Measurements from ENCODE around the gene CFB. TPM values are rescaled to one million over a fixed set of nuclear protein-coding genes. Genes with fewer than 3 reads are reported as not detected.
A peak's percentile ranks its signal among the peaks of the same experiment; 100 is the strongest.

Gene CFB
- total and polyA plus RNA-seq, 9 of the 15 experiments (the other 6 are each of a cell fraction or from before 2014, with no cell fraction given) = 0.08 to 0.91 (median 0.22) TPM; not detected in 4

DNA sequence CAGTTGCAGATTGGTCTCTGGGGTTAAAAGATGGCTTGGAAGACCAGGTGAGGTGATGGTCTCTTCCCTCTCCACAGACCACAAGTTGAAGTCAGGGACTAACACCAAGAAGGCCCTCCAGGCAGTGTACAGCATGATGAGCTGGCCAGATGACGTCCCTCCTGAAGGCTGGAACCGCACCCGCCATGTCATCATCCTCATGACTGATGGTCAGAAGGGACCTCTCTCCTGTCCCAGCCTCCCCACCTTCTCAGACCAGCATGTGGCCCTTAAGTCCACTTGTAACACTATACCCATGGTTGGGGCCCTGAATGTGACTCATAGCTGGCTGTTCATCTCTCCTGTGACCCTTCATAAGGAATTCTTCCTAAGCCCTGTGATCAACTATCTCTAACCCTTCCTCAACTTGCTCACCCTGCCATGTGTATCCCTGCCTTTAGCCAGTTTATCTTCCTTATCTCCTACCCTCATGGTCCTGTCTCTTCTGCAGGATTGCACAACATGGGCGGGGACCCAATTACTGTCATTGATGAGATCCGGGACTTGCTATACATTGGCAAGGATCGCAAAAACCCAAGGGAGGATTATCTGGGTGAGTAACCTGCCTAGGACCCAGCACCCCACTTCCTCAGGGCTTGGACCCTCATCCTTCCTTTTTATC lies 3.0 kb downstream of the CFB start (continued):
- TF ChIP-seq PCBP1 (IDR thresholded peaks at IDR 0.05; ENCODE audit: low read depth, low read length, poor library complexity, severe bottlenecking) (no peak), ZNF445 (CRISPR knock-in tag; IDR thresholded peaks at IDR 0.05; ENCODE audit: low read depth) (no peak), GABPA (tag; conservative IDR thresholded peaks at IDR 0.05; ENCODE audit: low read depth) (no peak), ZNF212 (CRISPR knock-in tag; IDR thresholded peaks at IDR 0.05) (no peak), SNRNP70 (optimal IDR thresholded peaks at IDR 0.05; ENCODE audit: low read depth, low read length) (no peak), ZNF707 (CRISPR knock-in tag; conservative IDR thresholded peaks at IDR 0.05) (no peak), SMAD1 (IDR thresholded peaks at IDR 0.05; ENCODE audit: low read depth, low read length, partially characterized antibody) (no peak), TBP (optimal IDR thresholded peaks at IDR 0.05; ENCODE audit: low read depth, low read length) (no peak), ZNF253 (CRISPR knock-in tag; conservative IDR thresholded peaks at IDR 0.05) (no peak), ZNF134 (CRISPR knock-in tag; conservative IDR thresholded peaks at IDR 0.05) (no peak), POLR3A (IDR thresholded peaks at IDR 0.05; ENCODE audit: borderline replicate concordance, extremely low read depth, insufficient read depth, insufficient read length) (no peak), RB1 (IDR thresholded peaks at IDR 0.05; ENCODE audit: low read depth) (0 out of 2 replicates have a peak, but pooled peaks have one; percentile 5), HNRNPL (IDR thresholded peaks at IDR 0.05; ENCODE audit: low read depth, low read length) (no peak), CCNT2 (IDR thresholded peaks at IDR 0.05; ENCODE audit: borderline replicate concordance, extremely low read depth, insufficient read length, low read depth, low read length) (peak; percentile 53), KLF13 (tag; IDR thresholded peaks at IDR 0.05; ENCODE audit: borderline replicate concordance, low read depth) (peak; percentile 37; the same call in 1 of the 2 replicates), FOXK1 (CRISPR knock-in tag; IDR thresholded peaks at IDR 0.05; ENCODE audit: borderline replicate concordance) (no peak), CSDE1 (IDR thresholded peaks at IDR 0.05) (no peak), FOXA1 (IDR thresholded peaks at IDR 0.05; ENCODE audit: borderline replicate concordance) (no peak), PRMT5 (CRISPR knock-in tag; IDR thresholded peaks at IDR 0.05) (no peak)
- TF ChIP-seq, protein P1, sequence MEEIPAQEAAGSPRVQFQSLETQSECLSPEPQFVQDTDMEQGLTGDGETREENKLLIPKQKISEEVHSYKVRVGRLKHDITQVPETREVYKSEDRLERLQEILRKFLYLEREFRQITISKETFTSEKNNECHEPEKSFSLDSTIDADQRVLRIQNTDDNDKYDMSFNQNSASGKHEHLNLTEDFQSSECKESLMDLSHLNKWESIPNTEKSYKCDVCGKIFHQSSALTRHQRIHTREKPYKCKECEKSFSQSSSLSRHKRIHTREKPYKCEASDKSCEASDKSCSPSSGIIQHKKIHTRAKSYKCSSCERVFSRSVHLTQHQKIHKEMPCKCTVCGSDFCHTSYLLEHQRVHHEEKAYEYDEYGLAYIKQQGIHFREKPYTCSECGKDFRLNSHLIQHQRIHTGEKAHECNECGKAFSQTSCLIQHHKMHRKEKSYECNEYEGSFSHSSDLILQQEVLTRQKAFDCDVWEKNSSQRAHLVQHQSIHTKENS (CRISPR knock-in tag; IDR thresholded peaks at IDR 0.05) = no peak
- TF ChIP-seq, protein P2, sequence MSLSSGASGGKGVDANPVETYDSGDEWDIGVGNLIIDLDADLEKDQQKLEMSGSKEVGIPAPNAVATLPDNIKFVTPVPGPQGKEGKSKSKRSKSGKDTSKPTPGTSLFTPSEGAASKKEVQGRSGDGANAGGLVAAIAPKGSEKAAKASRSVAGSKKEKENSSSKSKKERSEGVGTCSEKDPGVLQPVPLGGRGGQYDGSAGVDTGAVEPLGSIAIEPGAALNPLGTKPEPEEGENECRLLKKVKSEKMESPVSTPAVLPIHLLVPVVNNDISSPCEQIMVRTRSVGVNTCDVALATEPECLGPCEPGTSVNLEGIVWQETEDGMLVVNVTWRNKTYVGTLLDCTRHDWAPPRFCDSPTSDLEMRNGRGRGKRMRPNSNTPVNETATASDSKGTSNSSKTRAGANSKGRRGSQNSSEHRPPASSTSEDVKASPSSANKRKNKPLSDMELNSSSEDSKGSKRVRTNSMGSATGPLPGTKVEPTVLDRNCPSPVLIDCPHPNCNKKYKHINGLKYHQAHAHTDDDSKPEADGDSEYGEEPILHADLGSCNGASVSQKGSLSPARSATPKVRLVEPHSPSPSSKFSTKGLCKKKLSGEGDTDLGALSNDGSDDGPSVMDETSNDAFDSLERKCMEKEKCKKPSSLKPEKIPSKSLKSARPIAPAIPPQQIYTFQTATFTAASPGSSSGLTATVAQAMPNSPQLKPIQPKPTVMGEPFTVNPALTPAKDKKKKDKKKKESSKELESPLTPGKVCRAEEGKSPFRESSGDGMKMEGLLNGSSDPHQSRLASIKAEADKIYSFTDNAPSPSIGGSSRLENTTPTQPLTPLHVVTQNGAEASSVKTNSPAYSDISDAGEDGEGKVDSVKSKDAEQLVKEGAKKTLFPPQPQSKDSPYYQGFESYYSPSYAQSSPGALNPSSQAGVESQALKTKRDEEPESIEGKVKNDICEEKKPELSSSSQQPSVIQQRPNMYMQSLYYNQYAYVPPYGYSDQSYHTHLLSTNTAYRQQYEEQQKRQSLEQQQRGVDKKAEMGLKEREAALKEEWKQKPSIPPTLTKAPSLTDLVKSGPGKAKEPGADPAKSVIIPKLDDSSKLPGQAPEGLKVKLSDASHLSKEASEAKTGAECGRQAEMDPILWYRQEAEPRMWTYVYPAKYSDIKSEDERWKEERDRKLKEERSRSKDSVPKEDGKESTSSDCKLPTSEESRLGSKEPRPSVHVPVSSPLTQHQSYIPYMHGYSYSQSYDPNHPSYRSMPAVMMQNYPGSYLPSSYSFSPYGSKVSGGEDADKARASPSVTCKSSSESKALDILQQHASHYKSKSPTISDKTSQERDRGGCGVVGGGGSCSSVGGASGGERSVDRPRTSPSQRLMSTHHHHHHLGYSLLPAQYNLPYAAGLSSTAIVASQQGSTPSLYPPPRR (CRISPR knock-in tag; IDR thresholded peaks at IDR 0.05; ENCODE audit: borderline replicate concordance) = no peak
- TF ChIP-seq, protein P3, sequence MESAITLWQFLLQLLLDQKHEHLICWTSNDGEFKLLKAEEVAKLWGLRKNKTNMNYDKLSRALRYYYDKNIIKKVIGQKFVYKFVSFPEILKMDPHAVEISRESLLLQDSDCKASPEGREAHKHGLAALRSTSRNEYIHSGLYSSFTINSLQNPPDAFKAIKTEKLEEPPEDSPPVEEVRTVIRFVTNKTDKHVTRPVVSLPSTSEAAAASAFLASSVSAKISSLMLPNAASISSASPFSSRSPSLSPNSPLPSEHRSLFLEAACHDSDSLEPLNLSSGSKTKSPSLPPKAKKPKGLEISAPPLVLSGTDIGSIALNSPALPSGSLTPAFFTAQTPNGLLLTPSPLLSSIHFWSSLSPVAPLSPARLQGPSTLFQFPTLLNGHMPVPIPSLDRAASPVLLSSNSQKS (CRISPR knock-in tag; IDR thresholded peaks at IDR 0.05) = no peak
